GM12878 (cell line): ENCODE results near the gene E2F2. TPM values are rescaled to one million over a fixed set of nuclear protein-coding genes. Genes with fewer than 3 reads are reported as not detected.

Source experiments
- ATAC-seq: fragments of 200-7000 bp; cut with Tn5 transposase; 3 replicates; pipeline ENCODE4 v1.9.1; 2020; ENCODE audit warnings: mild to moderate bottlenecking, moderate library complexity
- BruUV-seq: library from RNA; stranded (reverse); fragments of 400-500 nt; replicated peaks from 2 replicates; lab custom pipeline; 2021; lab: Mats Ljungman, UMichigan
- CTCF ChIA-PET: fragments of 300-600 bp; sonication (Branson Sonifier 250); formaldehyde crosslinking; extraction: SDS; loops from one replicate; lab custom pipeline; 2021; ENCODE audit warnings: inconsistent platforms; lab: Yijun Ruan, JAX
- POLR2A ChIA-PET: fragments of 350-600 bp; formaldehyde crosslinking; extraction: SDS; loops from one replicate; lab custom pipeline; 2021; ENCODE audit warnings: inconsistent platforms; lab: Charles Lee
- RAD21 ChIA-PET: fragments of 300-600 bp; sonication (Branson Sonifier 250); formaldehyde crosslinking; loops from one replicate; lab custom pipeline; 2023; ENCODE audit warnings: antibody characterized with exemption; ENCODE audit not compliant: unreplicated experiment; lab: Charles Lee
- SMC1A ChIA-PET: fragments of 300-600 bp; sonication (Branson Sonifier 250); formaldehyde crosslinking; loops from one replicate; lab custom pipeline; 2023; ENCODE audit not compliant: unreplicated experiment, uncharacterized antibody; lab: Charles Lee
- DNase-seq: peaks from one replicate; pipeline ENCODE4 v3.0.0-alpha.2; 2011; ENCODE audit warnings: low read depth, low spot score
- FAIRE-seq: peaks from 3 replicates; lab custom pipeline; 2011; peaks lifted over from hg19 to GRCh38; lab: Jason Lieb, UNC
- H2AFZ ChIP-seq: 2 replicates; pipeline ENCODE4 v1.6.0; 2011; ENCODE audit warnings: low read depth, low read length, control low read depth; ENCODE audit not compliant: control insufficient read depth
- H3K27ac ChIP-seq: 2 replicates; pipeline ENCODE4 v1.5.1; 2011; ENCODE audit warnings: control low read depth; ENCODE audit not compliant: control insufficient read depth, insufficient read depth
- H3K27me3 ChIP-seq, 2 experiments: replicated peaks in 1 of 2; 2 replicates each; pipeline versions ENCODE4 v1.6.0 to v1.6.1; 2011; ENCODE audit warnings: low read length in 1 of 2; ENCODE audit not compliant: control insufficient read depth in 2 of 2, insufficient read depth in 2 of 2
- H3K36me3 ChIP-seq, 2 experiments: 2 replicates each; pipeline ENCODE4 v1.5.1; 2011; ENCODE audit warnings: low read length in 1 of 2; ENCODE audit not compliant: control insufficient read depth in 2 of 2, insufficient read depth in 2 of 2
- H3K4me1 ChIP-seq: 2 replicates; pipeline ENCODE4 v1.6.1; 2011; ENCODE audit warnings: mild to moderate bottlenecking, low read length, moderate library complexity, mixed read lengths; ENCODE audit not compliant: control insufficient read depth, insufficient read depth
- H3K4me2 ChIP-seq: 2 replicates; pipeline ENCODE4 v1.6.0; 2011; ENCODE audit warnings: control low read depth; ENCODE audit not compliant: control insufficient read depth, insufficient read depth
- H3K4me3 ChIP-seq: fragments of 200-600 bp; sonication (generic); 2 replicates; pipeline ENCODE4 v1.5.1; 2016
- H3K79me2 ChIP-seq: 2 replicates; pipeline ENCODE4 v1.6.0; 2011; ENCODE audit warnings: low read length; ENCODE audit not compliant: control insufficient read depth, insufficient read depth
- H3K9ac ChIP-seq: 2 replicates; pipeline ENCODE4 v1.8.0; 2011; ENCODE audit warnings: low read length, control low read depth, mixed read lengths; ENCODE audit not compliant: control insufficient read depth, insufficient read depth
- H3K9me3 ChIP-seq: replicated peaks from 3 replicates; pipeline ENCODE4 v1.5.1; 2011; ENCODE audit warnings: mild to moderate bottlenecking, low read length; ENCODE audit not compliant: control insufficient read depth, insufficient read depth
- H4K20me1 ChIP-seq: 2 replicates; pipeline ENCODE4 v1.6.0; 2011; ENCODE audit not compliant: control insufficient read depth, insufficient read depth
- CBX3 ChIP-seq: fragments of 200-600 bp; sonication (generic); IDR thresholded peaks from 2 replicates; pipeline ENCODE4 v1.6.1; 2016; ENCODE audit warnings: low read depth, borderline replicate concordance
- CHD4 ChIP-seq: fragments of 200-600 bp; sonication (generic); IDR thresholded peaks from 2 replicates; pipeline ENCODE4 v1.6.1; 2016; ENCODE audit warnings: mild to moderate bottlenecking
- EZH2 ChIP-seq: IDR thresholded peaks from 2 replicates; pipeline ENCODE4 v1.6.1; 2012; ENCODE audit warnings: low read depth, mild to moderate bottlenecking, control low read depth, inconsistent platforms, low read length, borderline replicate concordance; ENCODE audit not compliant: control insufficient read depth
- MYC ChIP-seq: IDR thresholded peaks from 2 replicates; pipeline ENCODE4 v1.6.1; 2011; ENCODE audit warnings: mild to moderate bottlenecking, low read length, moderate library complexity, inconsistent platforms; ENCODE audit not compliant: insufficient read depth, insufficient replicate concordance, insufficient read length, severe bottlenecking
- NFIC ChIP-seq: IDR thresholded peaks from 2 replicates; pipeline ENCODE4 v1.6.1; 2012; ENCODE audit warnings: low read depth, mild to moderate bottlenecking, inconsistent platforms, low read length, moderate library complexity
- RBBP5 ChIP-seq: fragments of 200-600 bp; sonication (generic); conservative IDR thresholded peaks from 2 replicates; pipeline ENCODE4 v1.6.1; 2016
- SMC3 ChIP-seq: IDR thresholded peaks from 2 replicates; pipeline ENCODE4 v1.6.1; 2011; ENCODE audit warnings: low read length, improper control_type of control experiment, borderline replicate concordance
- STAT3 ChIP-seq: IDR thresholded peaks from 2 replicates; pipeline ENCODE4 v1.6.1; 2011; ENCODE audit warnings: low read depth, low read length, improper control_type of control experiment
- SUPT20H ChIP-seq: IDR thresholded peaks from 2 replicates; pipeline ENCODE4 v1.6.1; 2011; ENCODE audit warnings: low read depth, mild to moderate bottlenecking, low read length, moderate library complexity, borderline replicate concordance; ENCODE audit not compliant: control insufficient read depth
- WGBS: methylation state at CpG from one replicate; pipeline ENCODE4 v1.1.6; 2016; ENCODE audit warnings: low lambda C conversion rate; ENCODE audit not compliant: insufficient replicate concordance, insufficient coverage; ENCODE audit errors: missing lambda C conversion rate; 5-methylcytosine and 5-hydroxymethylcytosine counted together
- in situ Hi-C: fragments of 300-500 bp; cut with MboI; formaldehyde crosslinking; loops from 9 replicates; pipeline ENCODE4 v1.14.3; 2018; ENCODE audit warnings: mixed read lengths
- intact Hi-C: fragments of 100-400 bp; cut with micrococcal nuclease; formaldehyde crosslinking; loops from one replicate; pipeline ENCODE4 v1.14.2; 2022; ENCODE audit not compliant: unreplicated experiment
- polyA plus RNA-seq, 11 experiments: library from polyadenylated mRNA; depleted of rRNA in 4 of 11; unstranded in 6 of 11; stranded (reverse) in 5 of 11; fragments of >200 nt; fragmentation: Nextera tagmentation in 4 of 11; fragmentation: Illumina TruSeq in 1 of 11; extraction: Ambion mirVana in 4 of 11; extraction: Trizol in 1 of 11; gene quantifications; 1 replicate in 1 of 11; 2 replicates in 10 of 11; pipeline versions ENCODE4 v1.2.1 to v1.2.3, GENCODE V29; 2011 to 2016; ENCODE audit warnings: inconsistent platforms in 2 of 11, missing spikeins in 2 of 11, low read depth in 1 of 11
- total RNA-seq, 4 experiments: library from RNA; depleted of rRNA in 3 of 4; stranded (reverse); fragments of >200 nt in 3 of 4; fragmentation: Illumina TruSeq in 1 of 4; extraction: Trizol in 1 of 4; gene quantifications; 2 replicates each; pipeline versions ENCODE4 v1.2.1 to v1.2.3, GENCODE V29; 2013 to 2021
- TF ChIP-seq, protein P1 (sequence below): fragments of 450-650 bp; IDR thresholded peaks from 2 replicates; pipeline ENCODE4 v1.6.1; 2018; ENCODE audit warnings: borderline replicate concordance, mild to moderate bottlenecking; ENCODE audit not compliant: partially characterized antibody
- TF ChIP-seq, protein P2 (sequence below): IDR thresholded peaks from 2 replicates; pipeline ENCODE4 v1.6.1; 2011; ENCODE audit warnings: borderline replicate concordance, low read depth, mild to moderate bottlenecking, moderate library complexity, low read length; ENCODE audit not compliant: insufficient read depth, poor library complexity, severe bottlenecking
- TF ChIP-seq, protein P3 (sequence below): fragments of 450-650 bp; IDR thresholded peaks from 2 replicates; pipeline ENCODE4 v1.6.1; 2018; ENCODE audit warnings: mild to moderate bottlenecking, low read depth, moderate library complexity; ENCODE audit not compliant: partially characterized antibody

The E2F2 gene
- total and polyA plus RNA-seq, 10 of the 15 experiments (the other 5 are each of a cell fraction or from before 2014, with no cell fraction given) = 3.8 to 27.2 (median 14.6) TPM

DNA sequence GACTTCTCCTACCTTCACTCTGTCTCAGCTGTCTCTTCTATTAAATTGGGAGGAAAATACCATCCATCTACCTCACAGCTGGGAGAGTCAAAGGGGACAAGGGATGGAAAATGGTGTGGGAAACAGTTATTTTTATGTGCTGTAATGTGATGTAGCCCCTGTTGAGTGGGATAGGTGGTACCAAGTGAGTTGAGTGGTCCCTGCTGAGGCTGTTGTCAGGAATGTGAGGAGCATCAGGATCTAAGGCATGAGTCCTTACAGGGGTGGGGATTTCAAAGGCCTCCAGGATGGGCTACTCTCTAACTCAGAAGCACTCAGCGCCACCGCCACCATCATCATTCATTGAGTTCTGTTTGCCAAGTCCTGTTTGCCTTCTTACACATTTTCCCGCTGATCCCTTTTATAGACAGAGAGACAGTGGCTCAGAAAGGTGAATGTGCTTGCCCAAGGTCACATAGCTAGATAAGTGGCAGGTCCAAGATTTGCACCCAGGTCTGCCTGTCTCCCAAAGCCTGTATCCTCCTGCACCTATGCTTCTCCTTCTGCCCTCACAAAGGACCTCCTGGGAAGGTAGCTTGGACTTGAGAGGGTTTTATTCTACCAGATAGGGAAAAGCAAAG is 32.8 kb upstream of the E2F2 start:
- CTCF ChIA-PET = interaction anchor here (0.6 to 2.9 kb wide), 6 partner anchors 8 to 71 kb away, joined by 3 to 14 read pairs (median 4); no protein-coding TSS in a partner anchor
- no TSS peak for BruUV-seq

More for the DNA sequence above, 32.8 kb upstream of the E2F2 start:
- Histone ChIP-seq H3K4me3 (no peak overlapping the region), H3K9ac (no peak overlapping the region), H3K27ac (no peak overlapping the region), H4K20me1 (no peaks in the 10 kb centered on the region), H3K36me3 (no peaks in the 10 kb centered on the region), H2AFZ (no peak overlapping the region), H3K4me1 (peaks cover 38% of the 10 kb centered on the region), H3K27me3 (no peaks in the 10 kb centered on the region), H3K9me3 (no peaks in the 10 kb centered on the region), H3K4me2 (no peak overlapping the region), H3K79me2 (peaks cover 4% of the 10 kb centered on the region)
- in situ Hi-C loops (no loop called here), intact Hi-C loops (no loop called here)
- ChIA-PET POLR2A (interaction anchor here (0.6 to 5.8 kb wide), 6 partner anchors 9 to 69 kb away, joined by 3 to 35 read pairs (median 4); no protein-coding TSS in a partner anchor), SMC1A (interaction anchor here (0.6 to 16.8 kb wide), 5 partner anchors 10 to 127 kb away, joined by 3 to 419 read pairs (median 12); no protein-coding TSS in a partner anchor), RAD21 (interaction anchor here (0.6 to 1.7 kb wide), 5 partner anchors 8 to 56 kb away, joined by 3 to 5 read pairs (median 3); no protein-coding TSS in a partner anchor)
- FAIRE-seq (no peak), ATAC-seq (no peak), DNase-seq (no peak)
- WGBS = 100% methylated on average over 3 of the region's 3 CpGs
- TF ChIP-seq SMC3 (no peak), MYC (no peak), CHD4 (no peak), RBBP5 (no peak), EZH2 (no peak), CBX3 (no peak), SUPT20H (no peak), STAT3 (no peak), NFIC (no peak)
- TF ChIP-seq, protein P1, sequence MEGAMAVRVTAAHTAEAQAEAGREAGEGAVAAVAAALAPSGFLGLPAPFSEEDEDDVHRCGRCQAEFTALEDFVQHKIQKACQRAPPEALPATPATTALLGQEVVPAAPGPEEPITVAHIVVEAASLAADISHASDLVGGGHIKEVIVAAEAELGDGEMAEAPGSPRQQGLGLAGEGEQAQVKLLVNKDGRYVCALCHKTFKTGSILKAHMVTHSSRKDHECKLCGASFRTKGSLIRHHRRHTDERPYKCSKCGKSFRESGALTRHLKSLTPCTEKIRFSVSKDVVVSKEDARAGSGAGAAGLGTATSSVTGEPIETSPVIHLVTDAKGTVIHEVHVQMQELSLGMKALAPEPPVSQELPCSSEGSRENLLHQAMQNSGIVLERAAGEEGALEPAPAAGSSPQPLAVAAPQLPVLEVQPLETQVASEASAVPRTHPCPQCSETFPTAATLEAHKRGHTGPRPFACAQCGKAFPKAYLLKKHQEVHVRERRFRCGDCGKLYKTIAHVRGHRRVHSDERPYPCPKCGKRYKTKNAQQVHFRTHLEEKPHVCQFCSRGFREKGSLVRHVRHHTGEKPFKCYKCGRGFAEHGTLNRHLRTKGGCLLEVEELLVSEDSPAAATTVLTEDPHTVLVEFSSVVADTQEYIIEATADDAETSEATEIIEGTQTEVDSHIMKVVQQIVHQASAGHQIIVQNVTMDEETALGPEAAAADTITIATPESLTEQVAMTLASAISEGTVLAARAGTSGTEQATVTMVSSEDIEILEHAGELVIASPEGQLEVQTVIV = no peak
- TF ChIP-seq, protein P2, sequence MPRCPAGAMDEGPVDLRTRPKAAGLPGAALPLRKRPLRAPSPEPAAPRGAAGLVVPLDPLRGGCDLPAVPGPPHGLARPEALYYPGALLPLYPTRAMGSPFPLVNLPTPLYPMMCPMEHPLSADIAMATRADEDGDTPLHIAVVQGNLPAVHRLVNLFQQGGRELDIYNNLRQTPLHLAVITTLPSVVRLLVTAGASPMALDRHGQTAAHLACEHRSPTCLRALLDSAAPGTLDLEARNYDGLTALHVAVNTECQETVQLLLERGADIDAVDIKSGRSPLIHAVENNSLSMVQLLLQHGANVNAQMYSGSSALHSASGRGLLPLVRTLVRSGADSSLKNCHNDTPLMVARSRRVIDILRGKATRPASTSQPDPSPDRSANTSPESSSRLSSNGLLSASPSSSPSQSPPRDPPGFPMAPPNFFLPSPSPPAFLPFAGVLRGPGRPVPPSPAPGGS = no peak
- TF ChIP-seq, protein P3, sequence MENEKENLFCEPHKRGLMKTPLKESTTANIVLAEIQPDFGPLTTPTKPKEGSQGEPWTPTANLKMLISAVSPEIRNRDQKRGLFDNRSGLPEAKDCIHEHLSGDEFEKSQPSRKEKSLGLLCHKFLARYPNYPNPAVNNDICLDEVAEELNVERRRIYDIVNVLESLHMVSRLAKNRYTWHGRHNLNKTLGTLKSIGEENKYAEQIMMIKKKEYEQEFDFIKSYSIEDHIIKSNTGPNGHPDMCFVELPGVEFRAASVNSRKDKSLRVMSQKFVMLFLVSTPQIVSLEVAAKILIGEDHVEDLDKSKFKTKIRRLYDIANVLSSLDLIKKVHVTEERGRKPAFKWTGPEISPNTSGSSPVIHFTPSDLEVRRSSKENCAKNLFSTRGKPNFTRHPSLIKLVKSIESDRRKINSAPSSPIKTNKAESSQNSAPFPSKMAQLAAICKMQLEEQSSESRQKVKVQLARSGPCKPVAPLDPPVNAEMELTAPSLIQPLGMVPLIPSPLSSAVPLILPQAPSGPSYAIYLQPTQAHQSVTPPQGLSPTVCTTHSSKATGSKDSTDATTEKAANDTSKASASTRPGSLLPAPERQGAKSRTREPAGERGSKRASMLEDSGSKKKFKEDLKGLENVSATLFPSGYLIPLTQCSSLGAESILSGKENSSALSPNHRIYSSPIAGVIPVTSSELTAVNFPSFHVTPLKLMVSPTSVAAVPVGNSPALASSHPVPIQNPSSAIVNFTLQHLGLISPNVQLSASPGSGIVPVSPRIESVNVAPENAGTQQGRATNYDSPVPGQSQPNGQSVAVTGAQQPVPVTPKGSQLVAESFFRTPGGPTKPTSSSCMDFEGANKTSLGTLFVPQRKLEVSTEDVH = no peak
- TF ChIP-seq, all 136 proteins: peak for 0
